ENCODE data around the gene HLA-DRB1. TPM values are rescaled to one million over a fixed set of nuclear protein-coding genes. Genes with fewer than 3 reads are reported as not detected.

The HLA-DRB1 gene
- total RNA-seq (2014; rRNA removed; shearing (Covaris generic)), result 67.3 and 68.2 TPM in 2 replicates

GRCh38 chr6:32589596-32590449, at the start of gene HLA-DRB1:
Gene HLA-DRB1, minus strand, starts transcription at chr6:32589848. Its CDS starts 106 bp downstream, at chr6:32589742.

DNA sequence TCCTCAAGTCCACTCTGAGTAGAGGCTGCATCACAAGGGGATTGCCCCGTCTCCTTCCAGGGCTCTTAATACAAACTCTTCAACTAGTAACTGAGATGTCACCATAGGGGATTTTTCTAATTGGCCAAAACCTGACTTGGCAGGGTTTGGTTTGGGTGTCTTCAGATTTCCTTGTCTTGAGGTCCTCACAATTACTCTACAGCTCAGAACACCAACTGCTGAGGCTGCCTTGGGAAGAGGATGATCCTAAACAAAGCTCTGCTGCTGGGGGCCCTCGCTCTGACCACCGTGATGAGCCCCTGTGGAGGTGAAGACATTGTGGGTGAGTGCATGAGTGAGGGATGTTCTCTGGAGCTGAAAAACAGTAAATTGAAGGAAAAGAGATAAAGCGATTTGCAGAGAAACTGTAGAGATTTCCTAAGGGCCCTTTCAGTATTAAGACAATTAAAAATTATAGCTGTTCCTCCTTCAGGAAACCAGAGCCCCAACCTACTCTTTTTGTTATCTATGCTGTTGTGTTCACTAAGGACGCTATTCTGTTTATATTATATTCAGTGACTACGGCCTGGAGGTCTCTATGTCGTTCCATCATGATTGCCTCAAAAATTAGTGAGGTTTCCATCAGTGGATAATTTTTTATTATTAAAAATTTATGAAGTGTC, 47.7 kb upstream of the HLA-DRB1 start, which contains the start of gene HLA-DQA1:
Gene HLA-DQA1 (plus strand): TSS at position 188 of the 662 bp plus-strand sequence. CDS start 53 bp downstream, at position 241.

DNA sequence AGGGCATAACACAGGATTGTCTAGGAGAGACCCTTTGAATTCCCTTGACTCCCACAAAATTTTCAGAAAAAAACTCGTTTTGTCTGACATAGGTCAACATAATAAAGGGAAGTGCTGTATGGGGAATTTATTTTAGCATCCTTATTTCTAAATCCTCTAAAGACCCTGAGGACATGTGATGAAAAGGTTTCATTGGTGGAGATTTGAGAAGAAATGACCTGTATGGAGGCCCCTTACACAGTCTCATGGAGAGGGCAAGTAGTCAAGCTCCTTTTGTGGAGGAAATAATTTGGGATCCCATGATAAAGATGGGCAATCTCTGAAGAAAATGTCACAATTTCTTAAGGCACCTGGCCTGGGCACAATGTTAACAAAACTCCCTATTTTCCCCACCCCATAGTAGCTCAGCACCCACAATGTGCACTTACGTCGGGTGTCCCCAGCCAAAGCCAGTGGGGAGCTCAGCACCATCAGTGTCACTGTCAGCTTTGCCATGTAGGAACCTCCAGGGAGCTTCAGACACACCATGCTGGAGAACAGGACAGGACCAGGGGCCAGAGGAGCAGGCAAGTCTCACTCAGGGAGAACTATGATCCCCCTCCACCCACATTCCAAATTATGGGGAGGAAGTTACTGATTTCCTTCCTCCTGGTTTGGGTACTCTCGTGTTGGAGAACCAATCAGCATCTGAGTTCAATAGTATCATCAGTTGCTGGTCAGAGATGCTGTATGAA, 59.8 kb downstream of the HLA-DRB1 start, which contains the start of gene HLA-DRB5:
Gene HLA-DRB5 (minus strand): TSS at position 591 of the 734 bp plus-strand sequence. CDS start 63 bp downstream, at position 528.

Small RNA genes lying within 50 kb of the gene (small RNA-seq; reads per million reads assigned to genes)
- not detected for gene RNU1-61P

Other genes starting within 250 kb of the HLA-DRB1 start
- gene TSBP1, start 217.9 kb downstream of the HLA-DRB1 start, total RNA-seq (2014; rRNA removed; shearing (Covaris generic)), result 0.08 TPM in 1 of 2 replicates, not detected in the other
- not detected in 2 replicates for gene BTNL2, start 182.7 kb downstream of the HLA-DRB1 start, total RNA-seq (2014; rRNA removed; shearing (Covaris generic))
- gene HLA-DRA, start 150.0 kb downstream of the HLA-DRB1 start, total RNA-seq (2014; rRNA removed; shearing (Covaris generic)), result 285 and 293 TPM in 2 replicates
- gene HLA-DRB5, start 59.6 kb downstream of the HLA-DRB1 start, total RNA-seq (2014; rRNA removed; shearing (Covaris generic)), result 40.7 and 40.9 TPM in 2 replicates
- 1.9 and 2.0 TPM in 2 replicates for gene HLA-DQA1, start 47.6 kb upstream of the HLA-DRB1 start, total RNA-seq (2014; rRNA removed; shearing (Covaris generic))
- gene HLA-DQB1, start 76.8 kb upstream of the HLA-DRB1 start, total RNA-seq (2014; rRNA removed; shearing (Covaris generic)), result 3.1 and 8.3 TPM in 2 replicates
- 3.1 and 3.8 TPM in 2 replicates for gene HLA-DQA2, start 151.5 kb upstream of the HLA-DRB1 start, total RNA-seq (2014; rRNA removed; shearing (Covaris generic))
- 0.19 TPM in 1 of 2 replicates, not detected in the other for gene HLA-DQB2, start 173.7 kb upstream of the HLA-DRB1 start, total RNA-seq (2014; rRNA removed; shearing (Covaris generic))
- 1.7 and 2.0 TPM in 2 replicates for gene HLA-DOB, start 227.2 kb upstream of the HLA-DRB1 start, total RNA-seq (2014; rRNA removed; shearing (Covaris generic))
- gene TAP2, start 248.9 kb upstream of the HLA-DRB1 start, total RNA-seq (2014; rRNA removed; shearing (Covaris generic)), result 55.3 and 58.2 TPM in 2 replicates

All from A375 (cell line).